22Rv1 (cell line): Measurements from ENCODE around the gene IGSF1.

ENCODE experiments used
- H3K27ac ChIP-seq: fragments of 450-650 bp; 2 replicates; pipeline ENCODE4 v1.5.1; 2017
- ZFX ChIP-seq: fragments of 450-650 bp; IDR thresholded peaks from 2 replicates; pipeline ENCODE4 v1.6.1; 2017; ENCODE audit warnings: antibody characterized with exemption, borderline replicate concordance
- TF ChIP-seq, protein P1 (sequence below): fragments of 450-650 bp; IDR thresholded peaks from 2 replicates; pipeline ENCODE4 v1.5.1; 2017; ENCODE audit warnings: mild to moderate bottlenecking

Gene IGSF1

DNA sequence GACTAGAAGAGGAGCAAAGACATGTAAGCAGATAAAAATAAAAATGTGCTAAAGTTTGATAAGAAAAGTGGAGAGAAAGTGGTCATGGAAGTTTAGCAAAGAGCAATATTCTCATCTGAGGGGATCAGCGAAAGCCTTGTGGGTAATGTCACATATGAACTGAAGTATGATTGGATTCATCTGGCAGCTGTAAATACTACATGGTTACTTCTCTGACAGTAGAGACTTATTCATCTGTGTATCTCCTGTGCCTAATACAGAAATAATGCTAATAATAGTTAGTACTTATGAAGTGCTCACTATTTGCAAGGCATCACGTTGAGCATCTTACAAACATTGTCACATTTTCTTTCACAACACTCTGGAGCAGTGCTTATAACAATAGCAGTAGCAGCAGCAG is 8.9 kb upstream of the IGSF1 start:
- no peak for TF ChIP-seq ZFX
- TF ChIP-seq, protein P1, sequence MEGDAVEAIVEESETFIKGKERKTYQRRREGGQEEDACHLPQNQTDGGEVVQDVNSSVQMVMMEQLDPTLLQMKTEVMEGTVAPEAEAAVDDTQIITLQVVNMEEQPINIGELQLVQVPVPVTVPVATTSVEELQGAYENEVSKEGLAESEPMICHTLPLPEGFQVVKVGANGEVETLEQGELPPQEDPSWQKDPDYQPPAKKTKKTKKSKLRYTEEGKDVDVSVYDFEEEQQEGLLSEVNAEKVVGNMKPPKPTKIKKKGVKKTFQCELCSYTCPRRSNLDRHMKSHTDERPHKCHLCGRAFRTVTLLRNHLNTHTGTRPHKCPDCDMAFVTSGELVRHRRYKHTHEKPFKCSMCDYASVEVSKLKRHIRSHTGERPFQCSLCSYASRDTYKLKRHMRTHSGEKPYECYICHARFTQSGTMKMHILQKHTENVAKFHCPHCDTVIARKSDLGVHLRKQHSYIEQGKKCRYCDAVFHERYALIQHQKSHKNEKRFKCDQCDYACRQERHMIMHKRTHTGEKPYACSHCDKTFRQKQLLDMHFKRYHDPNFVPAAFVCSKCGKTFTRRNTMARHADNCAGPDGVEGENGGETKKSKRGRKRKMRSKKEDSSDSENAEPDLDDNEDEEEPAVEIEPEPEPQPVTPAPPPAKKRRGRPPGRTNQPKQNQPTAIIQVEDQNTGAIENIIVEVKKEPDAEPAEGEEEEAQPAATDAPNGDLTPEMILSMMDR = no peak

DNA sequence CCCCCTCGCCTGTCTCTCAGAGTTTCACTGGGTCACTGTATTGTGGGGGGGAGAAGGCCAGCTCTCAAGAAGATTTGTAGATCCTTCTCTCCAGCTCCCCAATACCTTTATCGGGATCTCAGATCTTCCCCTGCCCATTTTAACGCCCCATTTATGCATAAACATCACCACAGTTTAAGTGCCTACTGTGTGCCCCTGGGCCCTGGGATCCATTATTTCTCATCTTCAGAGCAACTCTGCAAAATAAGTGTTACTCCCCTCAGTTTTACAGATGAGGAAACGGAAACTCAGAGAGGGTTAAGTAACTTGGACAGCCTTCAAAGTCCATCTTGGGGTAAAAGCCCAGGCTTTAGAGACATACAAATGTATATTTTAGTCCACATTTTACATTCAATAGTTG is 421 bp upstream of the IGSF1 start:
- no peak for TF ChIP-seq ZFX
- TF ChIP-seq, protein P1 = no peak
- H3K27ac ChIP-seq = no peak overlapping the region

More for the DNA sequence above, 8.9 kb upstream of the IGSF1 start:
- H3K27ac ChIP-seq = no peak overlapping the region

DNA sequence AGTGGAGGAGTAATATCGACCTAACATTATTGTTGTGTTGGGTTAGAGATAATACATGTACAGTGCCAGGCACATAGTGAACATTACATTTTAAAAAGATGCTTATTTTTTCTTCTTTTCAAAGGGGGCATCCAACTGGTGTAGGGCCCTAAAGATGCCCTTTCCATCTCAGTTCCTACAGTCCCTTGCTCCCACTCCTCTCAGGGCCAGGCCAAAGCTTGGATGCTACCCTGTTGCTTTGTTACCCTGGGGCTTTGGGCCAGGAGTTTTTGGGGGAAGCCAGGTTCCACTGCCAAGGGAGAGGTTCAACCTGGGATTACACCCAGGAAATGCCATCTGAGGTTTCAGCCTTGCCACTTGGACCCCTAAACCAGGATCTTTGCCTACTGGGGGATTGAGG is 918 bp downstream of the IGSF1 start:
- no peak for TF ChIP-seq ZFX
- TF ChIP-seq, protein P1 = no peak
- H3K27ac ChIP-seq = no peak overlapping the region

DNA sequence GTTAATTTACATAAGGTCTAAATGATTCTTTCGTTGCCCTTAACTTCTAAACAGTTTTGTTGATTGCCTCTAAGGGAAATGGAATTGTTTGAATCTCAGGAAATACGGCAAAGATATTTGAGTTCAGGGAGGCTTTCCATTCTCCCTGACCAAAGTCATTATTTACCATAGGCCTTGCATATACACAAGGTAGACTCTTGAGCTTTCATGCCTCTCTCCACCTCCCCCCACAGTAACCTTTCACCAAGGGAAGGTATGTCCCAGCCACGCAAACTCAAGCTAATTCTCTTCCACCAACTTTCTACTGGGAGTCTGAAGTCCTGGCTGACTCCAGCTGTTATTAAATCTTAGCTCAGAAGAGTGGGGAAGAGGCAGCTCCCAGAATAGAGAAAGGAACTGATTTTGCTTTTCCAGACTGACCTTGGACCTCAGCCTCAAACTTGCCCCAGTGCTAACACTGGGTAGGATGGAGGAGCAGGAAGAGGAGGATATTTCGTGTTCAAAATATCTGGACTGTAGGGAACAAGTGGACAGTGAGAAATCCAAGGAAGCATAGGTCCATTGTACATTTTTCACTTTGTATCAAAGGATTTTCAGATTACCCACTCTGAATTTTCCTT is 1.4 kb downstream of the IGSF1 start:
- no peak for TF ChIP-seq ZFX
- TF ChIP-seq, protein P1 = no peak

DNA sequence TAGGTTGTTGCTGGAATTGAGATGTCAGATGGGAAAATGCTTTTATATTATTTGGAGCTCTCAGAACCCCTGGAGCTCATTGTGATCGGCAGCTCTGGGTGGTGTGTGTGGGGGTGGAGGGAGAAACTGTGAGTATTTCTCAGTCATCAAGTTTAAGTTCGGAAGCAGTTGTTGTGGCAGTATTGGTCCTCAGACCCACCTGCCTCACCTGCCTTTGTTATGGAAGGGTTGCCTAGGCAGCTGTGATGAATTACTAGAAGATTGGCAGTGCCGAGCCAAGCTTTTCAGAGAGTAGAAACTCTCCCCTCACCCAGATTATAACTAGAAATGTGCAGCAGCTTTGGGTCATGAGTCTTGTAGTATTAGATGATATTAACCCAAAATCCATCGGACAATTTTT is 9.5 kb downstream of the IGSF1 start:
- no peak overlapping the region for H3K27ac ChIP-seq
- TF ChIP-seq, protein P1 = no peak
- TF ChIP-seq ZFX = no peak

More for the DNA sequence above, 1.4 kb downstream of the IGSF1 start:
- no peak overlapping the region for H3K27ac ChIP-seq

DNA sequence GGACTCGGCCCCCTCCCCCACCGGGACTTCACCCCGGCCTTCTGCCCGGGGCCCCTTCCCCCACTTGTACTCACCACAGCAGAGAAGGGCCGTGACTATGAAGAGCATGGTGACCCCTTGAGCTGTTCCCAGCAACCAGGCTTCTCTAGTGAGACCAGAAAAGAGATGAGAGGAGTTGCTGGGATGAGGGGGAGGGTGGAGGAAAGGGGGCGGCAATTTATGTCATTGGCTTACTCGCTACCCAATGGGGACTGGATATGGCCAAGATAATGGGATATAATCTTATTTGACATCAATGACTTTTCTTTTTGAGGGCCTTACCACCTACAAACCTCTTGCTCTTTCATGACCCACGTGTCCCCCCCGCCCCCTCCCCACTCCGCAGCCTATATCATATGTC is 9.9 kb downstream of the IGSF1 start:
- no peak overlapping the region for H3K27ac ChIP-seq
- TF ChIP-seq, protein P1 = no peak
- no peak for TF ChIP-seq ZFX

DNA sequence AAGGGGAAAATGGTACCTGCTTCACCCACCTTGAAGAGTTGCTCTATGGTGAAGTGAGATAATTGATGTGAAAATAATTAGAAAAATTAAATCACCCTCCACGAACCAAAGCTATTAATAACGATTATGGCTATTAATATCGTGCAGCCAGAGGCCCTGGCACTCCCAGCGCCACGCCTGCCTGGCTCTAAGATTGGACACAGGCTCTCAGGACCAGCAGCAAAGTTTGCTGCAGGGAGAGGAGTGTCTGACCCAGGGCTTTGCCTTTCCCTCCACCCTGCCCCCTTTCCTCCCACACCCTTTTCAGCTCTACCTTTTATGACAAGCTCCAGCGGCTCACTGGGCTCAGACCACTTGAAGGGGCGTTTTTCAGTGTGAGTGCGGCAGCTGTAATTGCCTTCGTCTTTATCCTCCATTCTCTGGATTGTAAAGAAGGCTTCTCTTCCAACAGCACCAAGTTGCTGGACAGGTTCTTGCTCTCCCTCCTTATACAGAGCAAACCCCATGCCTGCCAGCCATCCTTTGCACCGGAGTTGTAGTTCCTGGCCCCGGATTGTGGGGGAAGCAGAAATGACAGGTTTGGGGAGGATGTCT is 11.5 kb downstream of the IGSF1 start:
- no peak overlapping the region for H3K27ac ChIP-seq
- no peak for TF ChIP-seq ZFX
- TF ChIP-seq, protein P1 = no peak
